Measurements from ENCODE around the gene PPFIBP2. TPM values are rescaled to one million over a fixed set of nuclear protein-coding genes. Genes with fewer than 3 reads are reported as not detected.

Gene PPFIBP2
- polyA plus RNA-seq, 12 donors, result 39.0 to 87.0 (median 53.2) TPM; not detected in 1

DNA sequence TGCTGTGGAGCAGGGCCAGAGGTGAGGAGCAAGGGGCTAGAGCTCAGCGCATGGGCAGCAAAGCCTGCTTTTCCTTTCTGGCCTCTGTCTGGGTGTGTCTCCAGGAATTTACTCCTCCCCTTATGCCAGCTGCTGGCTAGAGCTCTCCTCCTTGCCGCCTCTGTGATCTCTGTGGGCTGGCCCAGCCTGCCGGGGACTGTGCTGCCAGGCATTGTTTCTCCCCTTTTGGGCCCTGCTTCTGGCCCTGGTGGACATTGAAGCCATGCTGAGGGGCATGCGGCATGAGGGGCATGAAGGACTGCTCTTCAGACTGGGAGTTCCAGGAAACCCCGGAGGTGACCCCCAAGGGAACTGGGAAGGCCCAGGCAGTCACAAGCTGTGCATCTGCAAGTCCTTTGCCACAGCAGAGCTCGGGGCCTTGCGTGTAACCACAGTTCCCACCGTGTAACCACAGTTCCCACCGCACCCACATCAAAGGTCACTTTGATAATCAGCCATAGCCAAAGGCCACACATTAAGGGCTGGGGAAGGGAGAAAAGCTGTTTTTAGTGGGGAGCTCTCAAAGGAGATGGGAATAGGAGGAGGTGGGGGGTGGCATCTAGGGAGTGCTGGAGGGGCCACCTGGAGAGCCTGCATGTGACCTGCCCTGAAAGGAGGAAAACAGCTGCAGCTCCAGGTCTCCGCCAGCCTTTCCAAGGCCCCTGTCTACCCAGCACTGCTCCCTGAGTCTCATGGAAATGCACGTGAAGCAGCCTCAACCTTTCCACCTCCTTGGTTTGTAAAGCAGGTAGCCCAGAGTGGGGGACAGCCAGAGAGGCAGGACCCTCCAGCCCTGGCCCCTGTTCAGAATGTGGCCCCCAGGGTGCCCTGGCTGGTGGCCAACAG, 62.3 kb downstream of the PPFIBP2 start:
- DNase-seq, result no peak

DNA sequence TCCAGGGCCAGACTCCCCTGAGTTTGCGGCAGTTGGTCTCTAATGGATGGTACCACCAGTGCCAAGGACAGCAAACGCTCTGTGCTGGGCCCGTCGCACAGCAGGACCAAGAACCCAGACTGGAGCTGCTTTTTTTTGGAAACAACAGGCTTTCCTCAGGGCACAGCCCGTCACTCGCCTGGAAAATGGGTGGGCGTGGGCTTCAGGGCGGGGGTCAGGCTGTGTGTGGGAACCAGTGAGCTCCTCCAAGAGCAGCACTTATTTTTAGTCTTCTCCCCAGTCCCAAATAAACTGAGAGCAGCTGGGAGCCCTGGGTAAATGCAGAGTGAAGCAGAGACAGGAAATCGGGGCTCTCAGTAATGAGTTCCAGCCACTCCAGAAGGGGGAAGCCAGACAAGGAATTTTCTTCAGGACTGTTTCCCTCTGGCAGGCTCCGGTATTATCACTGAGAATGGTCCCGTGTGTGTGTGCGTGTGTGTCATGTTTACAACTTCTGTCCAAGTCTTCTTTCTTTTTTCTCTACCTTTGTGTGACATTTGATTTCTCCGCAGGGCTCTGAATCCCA, 63.0 kb downstream of the PPFIBP2 start:
- DNase-seq, result peak; percentile 82

DNA sequence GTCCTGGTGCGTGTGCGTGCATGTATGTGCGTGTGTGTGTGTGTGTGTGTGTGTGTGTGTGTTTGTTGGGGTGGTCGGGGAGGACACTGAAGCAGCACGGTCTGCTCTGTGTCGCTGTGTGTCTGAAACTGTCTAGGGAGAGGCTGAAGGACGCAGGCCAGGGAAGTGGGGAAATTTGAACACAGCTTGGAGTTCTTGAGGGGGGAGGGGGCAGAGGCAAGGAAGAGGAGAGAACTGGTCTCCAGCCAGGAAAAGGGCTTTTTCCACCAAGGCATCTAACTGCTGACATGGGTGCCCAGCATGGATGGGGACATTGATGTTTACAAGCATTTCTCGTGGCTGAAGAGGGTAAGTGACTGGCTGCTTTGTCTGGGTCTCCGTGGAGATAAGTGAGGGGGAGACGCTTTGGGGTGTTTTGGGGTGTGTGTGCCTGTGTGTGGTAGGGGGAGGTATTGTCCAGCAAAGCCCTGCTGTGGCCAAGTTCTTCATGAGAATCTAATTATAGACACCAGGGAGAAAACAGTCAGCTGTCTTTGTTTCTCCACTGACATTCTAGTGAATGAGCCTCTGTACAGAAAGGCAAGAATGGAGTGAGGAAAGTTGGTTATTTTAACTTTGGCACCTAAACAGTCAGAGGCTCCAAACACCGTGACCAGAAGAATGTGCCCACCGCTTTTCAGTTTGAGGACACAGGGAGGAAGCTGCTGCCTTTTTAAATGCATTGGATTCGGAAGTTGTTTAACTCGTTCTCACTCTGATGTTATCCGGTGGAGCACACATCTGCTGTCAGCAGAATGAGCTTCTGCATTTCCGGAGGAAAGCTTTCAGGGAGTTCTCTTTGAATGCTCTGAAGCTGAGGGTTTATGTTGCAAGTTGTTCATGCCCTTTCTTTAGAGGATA, 63.7 kb downstream of the PPFIBP2 start:
- DNase-seq, result peak; percentile 77

DNA sequence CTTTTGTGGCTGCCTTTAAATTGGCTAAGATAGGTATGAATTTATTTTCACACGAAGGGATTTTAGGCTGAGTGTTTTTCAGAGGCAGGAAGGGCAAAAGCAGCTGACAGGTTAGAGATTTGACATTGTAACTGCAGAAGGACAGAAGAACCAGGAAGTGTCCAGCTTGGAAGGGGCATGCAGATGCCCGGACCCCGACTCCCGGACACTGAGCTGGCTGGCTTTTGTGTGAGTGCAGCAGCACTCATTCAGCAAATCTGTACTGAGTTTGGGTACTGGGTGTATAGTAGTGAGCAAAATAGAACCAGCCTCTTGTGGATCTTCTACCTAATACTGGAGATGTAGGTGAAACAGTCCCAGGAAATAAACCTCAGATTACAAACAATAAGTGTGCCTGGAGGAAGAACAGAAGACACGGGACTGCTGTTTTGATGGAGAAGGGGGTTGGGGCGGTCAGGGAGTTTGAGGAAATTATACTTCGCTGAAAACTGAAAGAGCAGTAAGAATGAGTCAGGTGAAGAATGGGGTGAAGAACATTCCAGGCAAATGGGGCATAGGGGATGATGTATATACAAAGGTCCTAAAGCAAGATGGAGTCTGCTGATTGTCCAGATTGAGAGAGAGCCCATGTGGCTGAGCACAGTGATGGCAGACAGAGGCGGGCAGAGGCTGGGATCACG, 64.6 kb downstream of the PPFIBP2 start:
- no peak for DNase-seq

DNA sequence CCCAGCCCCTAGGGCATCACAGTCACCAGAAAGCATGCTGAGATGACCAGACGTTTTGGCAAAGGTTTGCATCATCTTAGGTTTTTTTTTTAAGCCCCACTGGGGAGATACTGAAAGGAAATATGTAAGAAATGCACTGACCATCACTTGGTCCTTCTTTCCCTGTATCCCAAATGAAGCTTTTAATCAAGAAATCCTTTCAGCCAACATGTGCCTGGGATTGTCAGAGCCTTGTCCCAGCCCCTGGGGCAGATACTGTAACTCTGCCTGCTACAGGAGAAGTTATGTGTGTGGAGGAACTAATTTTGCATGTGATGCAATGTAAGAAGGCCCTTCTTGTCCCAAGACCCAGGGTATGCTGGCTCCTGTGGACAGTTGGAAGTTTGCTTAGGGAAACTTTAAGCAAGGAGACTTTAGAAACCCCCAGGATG, 65.6 kb downstream of the PPFIBP2 start:
- no peak for DNase-seq

DNA sequence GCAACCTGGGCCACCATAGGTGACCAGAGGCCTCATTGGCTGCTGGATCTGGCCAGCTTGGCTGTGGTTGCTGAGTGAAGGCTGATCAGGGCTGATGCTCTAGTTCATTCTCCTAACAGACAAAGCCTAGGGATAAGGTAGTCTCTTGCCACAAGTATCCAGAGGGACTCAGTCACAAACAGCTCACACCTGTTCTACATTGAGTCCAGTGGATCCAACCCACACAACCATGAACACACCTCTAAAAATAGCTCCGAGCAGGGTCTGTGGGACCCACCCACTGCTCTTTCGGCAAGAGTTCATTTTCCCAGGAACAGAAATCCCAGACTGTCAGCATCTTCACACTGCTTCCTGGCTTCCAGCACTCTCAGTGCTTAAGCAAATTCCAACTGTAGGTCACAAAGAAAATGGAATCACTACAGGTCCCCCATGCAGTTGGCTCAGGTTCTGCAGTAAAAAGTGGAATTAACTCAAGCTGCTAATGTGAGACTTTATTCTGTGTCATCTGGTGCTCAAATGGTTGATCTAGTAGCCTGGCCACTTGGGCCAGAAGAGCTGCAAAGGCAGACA, 67.3 kb downstream of the PPFIBP2 start:
- no peak for DNase-seq

DNA sequence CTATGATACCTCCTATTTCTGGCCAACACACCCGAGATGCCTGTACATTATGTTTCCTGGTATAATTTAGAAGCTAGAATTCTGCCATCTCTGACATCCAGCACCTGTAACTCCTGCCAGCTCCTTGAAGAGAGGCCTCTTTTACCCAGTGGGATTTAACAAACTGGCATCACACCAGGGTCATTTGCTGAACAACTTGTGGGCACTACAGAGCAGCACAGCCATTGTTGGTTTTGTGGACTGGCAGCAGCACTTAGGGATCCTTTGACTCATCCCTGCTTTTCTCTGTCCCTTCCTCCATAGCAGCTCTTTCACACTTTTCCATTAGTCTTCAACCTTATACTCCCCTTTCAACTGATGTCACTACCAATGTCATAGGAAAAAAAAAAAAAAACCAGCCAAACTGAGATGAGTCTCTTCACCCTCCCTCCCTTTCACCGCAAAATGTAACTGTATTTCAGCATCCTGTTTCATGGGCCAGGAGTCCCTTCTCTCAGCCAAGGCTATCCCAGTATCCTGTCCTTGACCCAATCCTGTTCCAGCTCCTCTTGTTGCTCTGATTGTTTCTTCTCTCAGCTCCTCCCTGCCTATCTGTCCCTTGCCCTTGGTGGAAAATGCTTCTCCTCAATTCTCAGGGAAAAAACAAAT, 68.7 kb downstream of the PPFIBP2 start:
- DNase-seq, result no peak

DNA sequence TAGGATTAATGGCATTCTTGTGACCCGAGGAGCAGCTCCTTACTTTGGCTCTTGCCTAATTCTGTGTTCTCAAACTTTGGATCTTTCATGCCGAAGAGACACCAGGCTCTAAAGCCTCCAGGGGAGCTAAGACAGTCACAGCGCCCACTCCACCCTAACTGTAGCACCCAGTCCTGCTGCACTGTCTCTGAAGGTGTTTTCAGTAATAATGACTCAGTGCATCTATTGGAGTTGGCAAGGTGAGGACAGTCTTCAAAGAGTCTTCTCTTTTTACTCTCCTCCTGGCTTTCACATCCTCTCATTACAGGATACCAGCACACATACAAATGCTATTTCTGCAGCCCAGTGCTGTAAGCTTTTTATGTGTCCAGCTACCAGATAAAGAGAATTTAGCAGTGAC, 69.4 kb downstream of the PPFIBP2 start:
- DNase-seq, result no peak

DNA sequence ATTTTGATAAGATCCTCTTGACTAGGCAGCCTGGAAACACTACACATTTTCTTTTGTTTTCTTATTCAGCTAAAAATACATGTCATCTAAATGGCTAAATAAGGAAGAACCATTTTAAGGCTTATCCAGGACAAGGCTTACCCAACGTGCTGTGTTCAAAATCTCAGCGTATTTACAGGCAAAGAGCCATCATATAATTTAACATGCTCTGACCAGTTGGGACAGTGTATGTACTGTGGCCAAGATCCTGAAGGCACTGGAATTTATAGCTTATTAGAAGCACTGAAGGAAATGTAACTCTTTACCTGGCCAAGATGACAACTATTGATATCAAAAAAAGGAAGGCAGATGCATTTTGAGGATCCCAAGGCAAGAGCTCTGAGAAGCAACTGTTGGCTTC, 71.1 kb downstream of the PPFIBP2 start:
- DNase-seq, result no peak

DNA sequence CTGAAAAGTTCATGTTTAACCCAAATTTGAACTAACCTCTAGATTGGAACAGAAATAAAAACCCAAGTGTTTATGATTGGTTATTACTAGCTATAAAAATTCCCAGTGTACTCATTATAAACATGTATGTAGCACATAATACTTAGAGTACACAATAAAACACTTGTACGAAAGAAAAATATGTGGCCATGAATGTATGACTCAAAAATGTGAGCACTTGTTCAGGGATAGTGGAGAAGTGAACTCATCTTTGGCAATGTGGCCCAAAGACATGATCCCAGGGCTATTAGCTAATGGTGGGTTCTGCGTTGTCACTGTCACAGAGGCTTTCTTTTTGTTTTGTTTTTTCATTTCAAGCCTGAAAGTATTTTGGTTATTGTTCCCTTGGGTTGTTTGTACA, 72.0 kb downstream of the PPFIBP2 start:
- DNase-seq, result no peak

DNA sequence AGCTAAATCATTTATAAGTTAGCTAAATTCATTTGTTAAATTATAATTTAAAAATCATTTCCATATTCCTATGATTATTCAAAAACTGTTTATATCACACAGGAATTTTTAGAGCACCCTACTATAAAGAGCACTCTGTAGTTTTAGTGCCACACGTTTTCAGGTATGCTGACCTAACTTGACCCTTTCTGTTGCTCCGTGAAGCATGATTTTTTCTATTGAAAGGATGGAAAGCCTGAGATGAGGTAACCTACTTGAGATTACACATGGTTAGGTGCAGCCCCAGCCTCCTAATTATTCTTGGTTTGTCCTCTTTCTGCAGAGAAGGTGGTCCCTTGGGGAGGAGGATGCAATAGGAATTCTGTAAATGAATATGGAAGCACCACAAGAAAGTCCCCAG, 72.6 kb downstream of the PPFIBP2 start:
- DNase-seq, result no peak

DNA sequence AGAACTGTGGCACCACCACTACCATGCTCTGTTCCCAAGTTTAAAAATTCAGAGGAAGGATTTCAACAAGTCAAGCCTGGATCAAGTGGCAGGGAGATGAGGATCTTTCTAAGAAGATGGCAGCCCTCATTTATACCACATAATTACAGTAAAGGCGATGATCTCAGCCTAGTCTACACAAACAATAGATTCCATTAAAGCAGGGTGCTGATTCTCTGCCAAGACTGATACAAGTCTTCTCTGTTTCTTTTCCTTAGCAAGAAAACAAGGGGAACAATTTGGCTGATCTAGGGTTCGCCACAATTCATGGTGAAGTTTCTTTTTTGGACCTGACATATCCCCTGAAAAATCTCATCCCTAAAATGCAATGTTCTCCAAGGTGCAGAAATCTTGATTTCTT, 73.9 kb downstream of the PPFIBP2 start:
- DNase-seq, result no peak

DNA sequence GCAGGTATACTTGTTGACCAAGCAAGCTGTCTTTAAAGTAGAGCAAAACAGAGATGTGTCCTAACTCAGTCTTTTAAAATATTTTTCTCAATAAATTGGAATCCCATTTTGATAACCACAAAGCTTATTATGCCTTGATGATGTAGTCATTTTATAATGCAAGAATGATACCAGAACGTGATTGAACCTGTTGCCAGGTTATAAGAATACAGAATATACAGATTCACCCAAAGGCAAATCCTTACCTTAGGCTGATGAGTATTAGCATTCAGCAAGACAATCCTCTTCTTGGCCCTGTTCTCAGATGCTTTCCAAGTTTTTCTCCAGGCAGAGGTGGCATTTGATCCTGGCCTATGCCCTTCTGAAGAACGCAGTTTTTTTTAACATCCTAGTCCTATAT, 76.1 kb downstream of the PPFIBP2 start:
- no peak for DNase-seq

DNA sequence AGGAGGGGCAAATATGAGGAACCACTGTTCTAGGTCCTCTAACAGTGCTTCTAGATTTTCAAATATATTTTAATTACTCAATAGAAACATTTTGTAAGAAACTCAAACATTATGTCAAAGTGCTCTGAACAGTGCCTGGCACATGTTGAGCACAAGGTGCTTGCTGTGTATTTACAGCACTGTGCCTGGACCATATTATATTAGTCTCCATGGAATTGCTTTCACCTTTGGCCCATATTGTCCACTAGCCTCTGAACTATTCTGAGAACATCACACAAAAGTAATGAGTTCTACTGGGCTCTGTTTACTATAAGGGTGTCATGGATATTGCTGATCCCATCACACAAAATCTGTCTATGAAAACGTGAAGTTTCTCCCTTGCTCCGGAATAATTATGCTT, 76.7 kb downstream of the PPFIBP2 start:
- DNase-seq, result no peak

DNA sequence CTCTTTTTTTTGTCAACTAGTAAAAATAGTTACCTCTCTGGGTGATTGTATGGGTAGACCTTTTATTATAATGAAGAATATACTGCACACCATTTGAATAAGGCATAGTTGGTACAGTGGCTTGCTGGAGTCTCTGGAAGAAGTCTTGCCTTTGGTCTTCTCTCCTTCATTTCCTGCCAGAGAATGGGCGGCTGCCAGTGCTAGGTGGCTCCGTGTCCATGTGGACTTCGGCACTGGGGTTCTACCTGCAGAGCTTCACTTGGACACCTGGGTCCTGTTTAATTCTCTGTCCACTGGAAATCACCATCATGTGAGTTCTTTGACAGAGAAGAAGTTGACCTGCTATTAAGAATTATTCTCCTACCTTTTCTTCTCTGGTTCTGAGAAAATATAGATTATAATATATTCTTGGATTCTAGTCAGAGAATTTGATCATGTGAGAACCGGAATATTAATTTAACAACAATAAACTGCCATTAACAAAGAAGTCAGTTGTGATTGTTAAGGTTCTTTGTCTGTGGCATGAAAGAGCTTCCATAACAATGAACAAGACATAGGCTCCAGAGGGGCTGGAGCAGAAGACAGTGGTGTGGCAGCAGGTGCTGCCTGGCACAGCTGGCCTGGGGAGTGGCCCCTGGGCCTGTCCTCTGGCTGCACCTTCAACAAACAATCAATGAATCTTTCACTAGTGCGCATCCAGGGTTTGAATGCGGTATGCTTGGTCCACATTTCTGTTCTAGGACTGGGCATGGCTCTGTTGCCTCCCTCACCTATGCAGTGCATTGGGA, 77.5 kb downstream of the PPFIBP2 start:
- no peak for DNase-seq

DNA sequence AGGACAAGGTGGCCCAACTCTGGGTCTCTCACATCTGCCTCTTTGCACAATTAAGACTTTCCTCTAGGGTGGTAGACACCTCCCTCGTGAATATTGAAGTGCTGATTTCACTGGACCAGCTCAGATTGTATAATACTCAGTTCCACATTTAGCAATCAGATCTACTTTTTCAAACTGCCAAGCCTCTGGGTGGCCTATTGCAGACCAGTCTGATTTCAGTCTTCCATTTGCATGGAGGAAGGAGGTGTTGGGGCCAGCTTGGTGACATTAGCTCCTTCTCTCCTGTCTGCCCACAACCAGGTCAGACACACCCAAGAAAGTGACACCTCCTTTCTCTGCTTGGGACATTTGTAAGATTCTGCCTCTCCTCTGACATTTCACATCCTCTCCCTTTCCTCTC, 78.2 kb downstream of the PPFIBP2 start:
- DNase-seq, result no peak

DNA sequence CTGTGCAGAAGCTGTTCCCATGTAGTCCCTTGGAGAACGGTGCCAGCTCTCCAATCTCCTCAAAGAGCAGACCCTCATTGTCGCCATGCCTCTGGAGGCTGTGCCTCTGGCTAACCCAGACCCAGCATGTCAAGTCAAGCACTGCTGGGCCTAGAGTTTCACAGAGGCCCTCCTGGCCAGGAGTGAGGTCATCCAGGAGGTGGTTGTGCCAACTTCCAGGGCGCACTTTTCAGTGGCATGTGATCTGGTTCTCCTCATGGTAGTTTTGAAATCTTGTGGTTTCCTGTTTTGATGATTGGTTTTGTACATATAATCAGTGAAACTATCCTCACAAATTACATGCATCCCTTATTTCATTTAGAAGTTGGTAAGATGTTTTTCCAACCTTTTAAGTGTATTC, 78.9 kb downstream of the PPFIBP2 start:
- no peak for DNase-seq

DNA sequence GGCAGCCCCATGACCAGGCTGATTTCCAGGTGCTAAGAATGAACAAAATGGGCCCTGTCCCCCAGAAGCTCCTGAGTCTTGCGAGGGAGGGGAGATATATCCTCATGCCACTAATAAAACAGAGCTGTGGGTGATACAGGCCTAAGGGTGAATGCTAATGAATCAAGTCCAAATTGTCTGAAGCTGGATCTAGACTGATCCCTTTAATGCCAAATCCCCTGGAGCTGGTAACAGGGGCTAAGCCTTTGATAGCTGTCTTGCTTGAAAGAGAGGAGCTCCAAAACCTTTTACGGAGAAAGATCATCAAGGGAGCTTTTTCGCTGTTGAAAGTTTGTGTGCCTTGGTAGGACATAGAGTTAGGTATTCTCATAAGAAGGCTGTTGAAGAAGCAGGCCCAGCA, 79.7 kb downstream of the PPFIBP2 start:
- no peak for DNase-seq

DNA sequence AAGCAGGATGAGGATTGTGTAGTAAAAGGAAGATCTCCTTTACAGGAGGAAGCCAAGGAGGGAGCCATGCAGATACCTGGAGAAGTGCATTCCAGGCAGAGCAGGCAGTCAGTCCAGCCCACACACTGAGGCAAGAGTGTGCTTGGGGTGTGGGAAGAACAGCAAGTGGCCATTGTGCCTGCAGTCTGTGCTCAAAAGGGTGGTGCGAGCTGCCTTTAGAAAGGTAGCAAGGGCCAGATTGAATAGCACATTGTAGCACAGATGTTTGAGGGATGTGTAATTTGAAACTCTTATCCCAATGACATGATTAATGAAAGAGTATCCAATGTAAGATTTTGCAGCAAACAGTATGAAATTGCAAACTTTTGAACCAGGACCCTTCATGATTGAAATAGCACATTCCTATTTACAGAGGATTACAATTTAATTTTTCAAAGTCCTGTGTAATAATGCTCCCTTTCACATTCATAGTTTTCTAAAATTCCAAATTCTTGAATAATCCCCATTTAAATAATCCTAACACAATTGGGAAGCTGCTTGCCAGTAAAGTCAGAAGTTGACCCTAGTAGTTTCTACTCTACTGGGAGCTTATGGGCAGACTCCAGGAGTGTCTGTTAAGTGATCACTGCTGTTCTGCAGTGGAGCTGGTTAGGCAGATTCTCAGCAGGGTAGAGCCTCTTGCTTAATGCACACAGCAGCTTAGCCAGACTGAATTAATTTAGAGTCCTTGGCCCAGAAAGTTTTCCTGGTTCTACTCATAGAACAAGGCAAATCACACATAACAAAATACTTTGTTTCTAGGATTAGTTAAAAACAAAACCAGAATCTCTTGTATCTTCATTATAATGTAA, 81.4 kb downstream of the PPFIBP2 start:
- no peak for DNase-seq

Data from muscle of arm (tissue), 12 donors.